ENCODE results near the gene ELMO2.

Gene ELMO2

GRCh38 chr20:46365487-46366220 is 40.8 kb downstream of the ELMO2 start:
- DNase-seq = no peak

GRCh38 chr20:46364670-46365486 is 41.5 kb downstream of the ELMO2 start:
- DNase-seq = no peak

GRCh38 chr20:46363874-46364669 is 42.3 kb downstream of the ELMO2 start:
- DNase-seq = peak; percentile 97

- DNase-seq = no peak
Measured at GRCh38 chr20:46362921-46363867, 43.2 kb downstream of the ELMO2 start.

GRCh38 chr20:46361811-46362210 is 44.6 kb downstream of the ELMO2 start:
- no peak for DNase-seq

GRCh38 chr20:46361381-46361780 is 45.0 kb downstream of the ELMO2 start:
- no peak for DNase-seq

GRCh38 chr20:46359233-46359751 is 47.1 kb downstream of the ELMO2 start:
- no peak for DNase-seq

- no peak for DNase-seq
Measured at GRCh38 chr20:46358346-46359058, 47.9 kb downstream of the ELMO2 start.

GRCh38 chr20:46357030-46357514 is 49.3 kb downstream of the ELMO2 start:
- DNase-seq = no peak

GRCh38 chr20:46356195-46357029 is 50.0 kb downstream of the ELMO2 start:
- no peak for DNase-seq

- DNase-seq = no peak
Measured at GRCh38 chr20:46355778-46356177, 50.6 kb downstream of the ELMO2 start.

- DNase-seq = no peak
Measured at GRCh38 chr20:46354920-46355654, 51.3 kb downstream of the ELMO2 start.

GRCh38 chr20:46354207-46354555 is 52.2 kb downstream of the ELMO2 start:
- no peak for DNase-seq

- no peak for DNase-seq
Measured at GRCh38 chr20:46353500-46354206, 52.8 kb downstream of the ELMO2 start.

- no peak for DNase-seq
Measured at GRCh38 chr20:46352370-46352938, 54.0 kb downstream of the ELMO2 start.

- DNase-seq = no peak
Measured at GRCh38 chr20:46351357-46352058, 54.9 kb downstream of the ELMO2 start.

GRCh38 chr20:46350986-46351267 is 55.5 kb downstream of the ELMO2 start:
- no peak for DNase-seq
